ENCODE results near the gene PSAPL1.

DNA sequence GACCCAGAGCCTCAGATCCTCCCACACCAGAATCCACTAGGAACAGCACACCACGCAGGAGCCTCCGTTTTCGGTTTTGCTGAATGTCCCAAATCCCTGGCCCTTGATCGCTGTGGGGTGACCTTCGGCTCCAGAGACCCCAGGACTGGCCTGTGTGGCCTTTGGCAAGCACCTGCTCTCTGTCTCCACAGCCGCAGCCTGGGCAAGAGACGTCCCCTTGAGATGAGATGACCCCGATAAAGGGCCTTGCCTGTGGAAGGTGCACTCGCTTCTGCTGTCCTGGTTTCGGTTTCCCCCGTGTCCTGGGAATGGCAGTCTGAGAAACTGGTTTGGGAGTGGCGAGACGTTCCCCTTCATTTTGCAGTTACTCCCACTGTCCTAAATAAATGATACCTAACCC is 9.6 kb downstream of the PSAPL1 start:
- no peak for TF ChIP-seq CTCF (IDR thresholded peaks at IDR 0.05)
- TF ChIP-seq POLR2AphosphoS5 (IDR thresholded peaks at IDR 0.05) = no peak
- TF ChIP-seq POLR2A (IDR thresholded peaks at IDR 0.05) = no peak
- TF ChIP-seq EP300 (IDR thresholded peaks at IDR 0.05) = no peak
